H1 (cell line): ENCODE results near the gene ACAP1.
A peak's percentile ranks its signal among the peaks of the same experiment; 100 is the strongest.

Experiments
- CBX8 ChIP-seq: fragments of 300-800, 300-1000 bp; sonication (generic); IDR thresholded peaks from 2 replicates; pipeline ENCODE4 v1.7.1; 2016; ENCODE audit warnings: low read depth, low read length, borderline replicate concordance
- CREB1 ChIP-seq: IDR thresholded peaks from 2 replicates; pipeline ENCODE4 v1.6.1; 2012; ENCODE audit warnings: inconsistent platforms
- CTCF ChIP-seq, 3 experiments: IDR thresholded peaks; 1 replicate in 2 of 3; 2 replicates in 1 of 3; pipeline versions ENCODE4 v1.5.1 to v1.6.1; 2011; ENCODE audit warnings: low read length in 3 of 3, mild to moderate bottlenecking in 3 of 3, inconsistent platforms in 2 of 3, low read depth in 1 of 3, moderate library complexity in 1 of 3; ENCODE audit not compliant: insufficient read depth in 1 of 3; ENCODE audit errors: control extremely low read depth in 1 of 3
- GABPA ChIP-seq: IDR thresholded peaks from 2 replicates; pipeline ENCODE4 v1.6.1; 2011; ENCODE audit warnings: mild to moderate bottlenecking, low read length, moderate library complexity, borderline replicate concordance; ENCODE audit not compliant: insufficient read depth

- TF ChIP-seq CREB1 (no peak), CBX8 (no peak), CTCF (IDR thresholded peaks at IDR 0.05; ENCODE audit: control extremely low read depth in 1 of 3, insufficient read depth in 1 of 3, low read depth in 1 of 3, low read length in 3 of 3) (peak in 1 of 3 experiments; percentile 3; a peak in 1 of 4 replicates), GABPA (no peak)
Observed at GRCh38 chr17:7328840-7329373, 7.4 kb upstream of the ACAP1 start, which contains the start of gene NEURL4.
